ENCODE results near the gene FMR1NB.

FMR1NB gene, protein sequence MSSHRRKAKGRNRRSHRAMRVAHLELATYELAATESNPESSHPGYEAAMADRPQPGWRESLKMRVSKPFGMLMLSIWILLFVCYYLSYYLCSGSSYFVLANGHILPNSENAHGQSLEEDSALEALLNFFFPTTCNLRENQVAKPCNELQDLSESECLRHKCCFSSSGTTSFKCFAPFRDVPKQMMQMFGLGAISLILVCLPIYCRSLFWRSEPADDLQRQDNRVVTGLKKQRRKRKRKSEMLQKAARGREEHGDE

DNA sequence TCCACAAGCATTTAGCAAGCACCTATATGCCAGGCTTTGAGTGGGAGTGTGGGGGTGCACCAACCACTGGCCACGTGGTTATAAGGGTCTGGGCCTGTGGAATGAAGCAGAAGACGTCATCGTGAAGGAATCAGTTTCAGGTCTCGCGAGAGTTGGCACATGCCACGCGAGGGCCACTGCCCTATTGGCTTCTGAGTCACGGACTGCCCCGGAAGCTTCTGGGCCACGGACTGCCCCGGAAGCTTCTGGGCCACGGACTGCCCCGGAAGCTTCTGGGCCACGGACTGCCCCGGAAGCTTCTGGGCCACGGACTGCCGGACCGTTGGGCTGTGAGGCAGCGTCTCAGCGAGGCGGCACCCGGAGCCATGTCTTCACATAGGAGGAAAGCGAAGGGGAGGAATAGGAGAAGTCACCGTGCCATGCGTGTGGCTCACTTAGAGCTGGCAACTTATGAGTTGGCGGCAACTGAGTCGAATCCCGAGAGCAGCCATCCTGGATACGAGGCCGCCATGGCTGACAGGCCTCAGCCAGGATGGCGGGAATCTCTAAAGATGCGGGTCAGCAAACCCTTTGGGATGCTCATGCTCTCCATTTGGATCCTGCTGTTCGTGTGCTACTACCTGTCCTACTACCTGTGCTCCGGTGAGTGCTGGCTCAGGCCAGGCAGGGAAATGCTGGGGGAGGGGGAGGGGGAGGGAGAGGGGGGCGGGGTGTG lies at the start of gene FMR1NB:
FMR1NB (plus strand) TSS at position 300 of the 715 bp plus-strand sequence; CDS start at position 366, 66 bp downstream.
- ChIA-PET POLR2A (no interaction called here), CTCF (no interaction called here)
- H3K4me3 ChIP-seq (ENCODE audit: low read depth, low read length): no peak within 1 kb of the TSS
- H3K36me3 ChIP-seq (ENCODE audit: control insufficient read depth in 2 of 2, insufficient read depth in 1 of 2, low read length in 2 of 2): no peaks in the 10 kb centered on the region
- no peak within 1 kb of the TSS for H3K27ac ChIP-seq (ENCODE audit: extremely low read depth, low read depth, low read length)
- TF ChIP-seq ZNF560 (tag by site-specific recombination; IDR thresholded peaks at IDR 0.05; ENCODE audit: borderline replicate concordance) (no peak), ZNF16 (tag by site-specific recombination; IDR thresholded peaks at IDR 0.05; ENCODE audit: low read depth) (no peak), ZNF521 (tag by site-specific recombination; IDR thresholded peaks at IDR 0.05) (no peak), ZNF184 (tag by site-specific recombination; IDR thresholded peaks at IDR 0.05) (no peak), ZNF561 (tag by site-specific recombination; IDR thresholded peaks at IDR 0.05; ENCODE audit: borderline replicate concordance) (no peak), ZNF394 (tag by site-specific recombination; IDR thresholded peaks at IDR 0.05; ENCODE audit: borderline replicate concordance) (no peak)
- TF ChIP-seq, protein P1, sequence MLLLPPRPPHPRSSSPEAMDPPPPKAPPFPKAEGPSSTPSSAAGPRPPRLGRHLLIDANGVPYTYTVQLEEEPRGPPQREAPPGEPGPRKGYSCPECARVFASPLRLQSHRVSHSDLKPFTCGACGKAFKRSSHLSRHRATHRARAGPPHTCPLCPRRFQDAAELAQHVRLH (tag by site-specific recombination; IDR thresholded peaks at IDR 0.05): no peak
- no peaks in the 10 kb centered on the region for H3K9me3 ChIP-seq (ENCODE audit: control insufficient read depth, insufficient read depth, low read depth, low read length)
- H3K4me1 ChIP-seq (ENCODE audit: control insufficient read depth, insufficient read depth, low read length): no peaks in the 10 kb centered on the region

DNA sequence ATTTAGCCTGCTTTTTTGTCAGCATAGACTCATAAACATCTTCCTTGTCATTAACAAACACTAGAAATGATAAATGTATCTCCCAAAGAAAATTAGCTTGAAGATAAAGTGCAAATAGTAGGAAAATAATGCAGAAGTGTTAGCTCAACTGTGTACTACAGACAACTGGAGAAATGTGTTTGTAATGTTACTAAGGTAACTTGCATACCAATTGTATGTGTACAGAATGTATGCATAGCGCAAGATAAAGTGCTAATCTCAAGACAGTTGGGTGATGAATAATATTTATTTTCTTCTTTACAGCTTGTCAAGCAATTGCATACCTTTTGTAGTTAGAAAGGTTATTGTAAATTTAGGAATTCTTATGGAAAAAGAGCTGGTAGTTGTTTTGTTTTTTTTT lies 47.3 kb upstream of the FMR1NB start:
- POLR2A ChIA-PET: no interaction called here
- no peak overlapping the region for H3K27ac ChIP-seq (ENCODE audit: extremely low read depth, low read depth, low read length)
- H3K9me3 ChIP-seq (ENCODE audit: control insufficient read depth, insufficient read depth, low read depth, low read length): no peaks in the 10 kb centered on the region
- H3K4me1 ChIP-seq (ENCODE audit: control insufficient read depth, insufficient read depth, low read length): no peaks in the 10 kb centered on the region
- no peak overlapping the region for H3K4me3 ChIP-seq (ENCODE audit: low read depth, low read length)
- CTCF ChIA-PET: interaction anchor here (0.6 kb wide), 1 partner anchor 50 kb away, joined by 5 read pairs; no protein-coding TSS in a partner anchor
- H3K36me3 ChIP-seq (ENCODE audit: control insufficient read depth in 2 of 2, insufficient read depth in 1 of 2, low read length in 2 of 2): peaks cover 60 to 92% of the 10 kb centered on the region in 2 experiments
- TF ChIP-seq, protein P2, sequence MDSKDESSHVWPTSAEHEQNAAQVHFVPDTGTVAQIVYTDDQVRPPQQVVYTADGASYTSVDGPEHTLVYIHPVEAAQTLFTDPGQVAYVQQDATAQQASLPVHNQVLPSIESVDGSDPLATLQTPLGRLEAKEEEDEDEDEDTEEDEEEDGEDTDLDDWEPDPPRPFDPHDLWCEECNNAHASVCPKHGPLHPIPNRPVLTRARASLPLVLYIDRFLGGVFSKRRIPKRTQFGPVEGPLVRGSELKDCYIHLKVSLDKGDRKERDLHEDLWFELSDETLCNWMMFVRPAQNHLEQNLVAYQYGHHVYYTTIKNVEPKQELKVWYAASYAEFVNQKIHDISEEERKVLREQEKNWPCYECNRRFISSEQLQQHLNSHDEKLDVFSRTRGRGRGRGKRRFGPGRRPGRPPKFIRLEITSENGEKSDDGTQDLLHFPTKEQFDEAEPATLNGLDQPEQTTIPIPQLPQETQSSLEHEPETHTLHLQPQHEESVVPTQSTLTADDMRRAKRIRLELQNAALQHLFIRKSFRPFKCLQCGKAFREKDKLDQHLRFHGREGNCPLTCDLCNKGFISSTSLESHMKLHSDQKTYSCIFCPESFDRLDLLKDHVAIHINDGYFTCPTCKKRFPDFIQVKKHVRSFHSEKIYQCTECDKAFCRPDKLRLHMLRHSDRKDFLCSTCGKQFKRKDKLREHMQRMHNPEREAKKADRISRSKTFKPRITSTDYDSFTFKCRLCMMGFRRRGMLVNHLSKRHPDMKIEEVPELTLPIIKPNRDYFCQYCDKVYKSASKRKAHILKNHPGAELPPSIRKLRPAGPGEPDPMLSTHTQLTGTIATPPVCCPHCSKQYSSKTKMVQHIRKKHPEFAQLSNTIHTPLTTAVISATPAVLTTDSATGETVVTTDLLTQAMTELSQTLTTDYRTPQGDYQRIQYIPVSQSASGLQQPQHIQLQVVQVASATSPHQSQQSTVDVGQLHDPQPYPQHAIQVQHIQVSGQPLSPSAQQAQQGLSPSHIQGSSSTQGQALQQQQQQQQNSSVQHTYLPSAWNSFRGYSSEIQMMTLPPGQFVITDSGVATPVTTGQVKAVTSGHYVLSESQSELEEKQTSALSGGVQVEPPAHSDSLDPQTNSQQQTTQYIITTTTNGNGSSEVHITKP (tag by site-specific recombination; IDR thresholded peaks at IDR 0.05): no peak
- TF ChIP-seq, protein P3, sequence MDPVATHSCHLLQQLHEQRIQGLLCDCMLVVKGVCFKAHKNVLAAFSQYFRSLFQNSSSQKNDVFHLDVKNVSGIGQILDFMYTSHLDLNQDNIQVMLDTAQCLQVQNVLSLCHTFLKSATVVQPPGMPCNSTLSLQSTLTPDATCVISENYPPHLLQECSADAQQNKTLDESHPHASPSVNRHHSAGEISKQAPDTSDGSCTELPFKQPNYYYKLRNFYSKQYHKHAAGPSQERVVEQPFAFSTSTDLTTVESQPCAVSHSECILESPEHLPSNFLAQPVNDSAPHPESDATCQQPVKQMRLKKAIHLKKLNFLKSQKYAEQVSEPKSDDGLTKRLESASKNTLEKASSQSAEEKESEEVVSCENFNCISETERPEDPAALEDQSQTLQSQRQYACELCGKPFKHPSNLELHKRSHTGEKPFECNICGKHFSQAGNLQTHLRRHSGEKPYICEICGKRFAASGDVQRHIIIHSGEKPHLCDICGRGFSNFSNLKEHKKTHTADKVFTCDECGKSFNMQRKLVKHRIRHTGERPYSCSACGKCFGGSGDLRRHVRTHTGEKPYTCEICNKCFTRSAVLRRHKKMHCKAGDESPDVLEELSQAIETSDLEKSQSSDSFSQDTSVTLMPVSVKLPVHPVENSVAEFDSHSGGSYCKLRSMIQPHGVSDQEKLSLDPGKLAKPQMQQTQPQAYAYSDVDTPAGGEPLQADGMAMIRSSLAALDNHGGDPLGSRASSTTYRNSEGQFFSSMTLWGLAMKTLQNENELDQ (tag by site-specific recombination; IDR thresholded peaks at IDR 0.05; ENCODE audit: low read depth): no peak
- TF ChIP-seq ZNF664 (tag by site-specific recombination; IDR thresholded peaks at IDR 0.05) (no peak), ZNF169 (tag by site-specific recombination; IDR thresholded peaks at IDR 0.05) (no peak), ZNF837 (tag by site-specific recombination; IDR thresholded peaks at IDR 0.05) (no peak), ZNF548 (tag by site-specific recombination; IDR thresholded peaks at IDR 0.05) (no peak), EGR2 (tag by site-specific recombination; IDR thresholded peaks at IDR 0.05; ENCODE audit: low read depth) (no peak), MZF1 (tag by site-specific recombination; IDR thresholded peaks at IDR 0.05; ENCODE audit: borderline replicate concordance) (no peak), ZNF768 (tag by site-specific recombination; IDR thresholded peaks at IDR 0.05) (no peak), ZNF416 (tag by site-specific recombination; IDR thresholded peaks at IDR 0.05) (no peak), IKZF3 (tag by site-specific recombination; IDR thresholded peaks at IDR 0.05) (no peak), ZNF274 (IDR thresholded peaks at IDR 0.05; ENCODE audit: low read length) (no peak), ZNF274 (tag by site-specific recombination; IDR thresholded peaks at IDR 0.05; ENCODE audit: borderline replicate concordance) (no peak)
- TF ChIP-seq, protein P4, sequence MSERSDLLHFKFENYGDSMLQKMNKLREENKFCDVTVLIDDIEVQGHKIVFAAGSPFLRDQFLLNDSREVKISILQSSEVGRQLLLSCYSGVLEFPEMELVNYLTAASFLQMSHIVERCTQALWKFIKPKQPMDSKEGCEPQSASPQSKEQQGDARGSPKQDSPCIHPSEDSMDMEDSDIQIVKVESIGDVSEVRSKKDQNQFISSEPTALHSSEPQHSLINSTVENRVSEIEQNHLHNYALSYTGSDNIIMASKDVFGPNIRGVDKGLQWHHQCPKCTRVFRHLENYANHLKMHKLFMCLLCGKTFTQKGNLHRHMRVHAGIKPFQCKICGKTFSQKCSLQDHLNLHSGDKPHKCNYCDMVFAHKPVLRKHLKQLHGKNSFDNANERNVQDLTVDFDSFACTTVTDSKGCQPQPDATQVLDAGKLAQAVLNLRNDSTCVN (tag by site-specific recombination; optimal IDR thresholded peaks at IDR 0.05): no peak
